ENCODE results near the gene TRIM28. TPM values are rescaled to one million over a fixed set of nuclear protein-coding genes. Genes with fewer than 3 reads are reported as not detected.

The TRIM28 gene
- total RNA-seq, 2 experiments from 2014 or later, result 488 to 571 TPM

GRCh38 chr19:58513694-58514563 lies 29.9 kb upstream of the TRIM28 start:
- Mint-ChIP-seq H3K4me1 (peaks cover 48% of the 10 kb centered on the region), H3K27ac (peak overlapping the region; percentile 88), H3K27me3 (no peaks in the 10 kb centered on the region), H3K9me3 (ENCODE audit: low read depth) (no peaks in the 10 kb centered on the region), H3K4me3 (peak overlapping the region; percentile 79), H3K36me3 (peaks cover 9% of the 10 kb centered on the region)
- CTCF ChIA-PET, result interaction anchor here (0.6 to 3.5 kb wide), 33 partner anchors 9 to 355 kb away, joined by 3 to 41 read pairs (median 4); partner anchors contain the start of genes CHMP2A, MZF1, TRIM28 and ZNF132
- ATAC-seq (peak; percentile 94), DNase-seq (peak; percentile 97)

GRCh38 chr19:58514564-58515022 lies 29.3 kb upstream of the TRIM28 start:
- CTCF ChIA-PET, result interaction anchor here (0.6 to 3.5 kb wide), 34 partner anchors 9 to 356 kb away, joined by 3 to 41 read pairs (median 4); partner anchors contain the start of genes CHMP2A, MZF1, TRIM28 and ZNF132
- peaks cover 9% of the 10 kb centered on the region for H3K36me3 Mint-ChIP-seq
- H3K27ac Mint-ChIP-seq, result peak overlapping the region; percentile 85
- peaks cover 50% of the 10 kb centered on the region for H3K4me1 Mint-ChIP-seq
- no peaks in the 10 kb centered on the region for H3K27me3 Mint-ChIP-seq
- peak overlapping the region; percentile 79 for H3K4me3 Mint-ChIP-seq
- H3K9me3 Mint-ChIP-seq (ENCODE audit: low read depth), result no peaks in the 10 kb centered on the region
- DNase-seq (no peak), ATAC-seq (no peak)

GRCh38 chr19:58515259-58515658 lies 28.6 kb upstream of the TRIM28 start:
- DNase-seq (no peak), ATAC-seq (no peak)
- Mint-ChIP-seq H3K4me3 (peak overlapping the region; percentile 4), H3K27me3 (no peaks in the 10 kb centered on the region), H3K36me3 (peaks cover 9% of the 10 kb centered on the region), H3K9me3 (ENCODE audit: low read depth) (no peaks in the 10 kb centered on the region), H3K27ac (peak overlapping the region; percentile 69), H3K4me1 (peaks cover 56% of the 10 kb centered on the region)
- CTCF ChIA-PET, result interaction anchor here (1.1 to 3.5 kb wide), 2 partner anchors 15 to 65 kb away, joined by 3 to 41 read pairs; no protein-coding TSS in a partner anchor

- Mint-ChIP-seq H3K4me1 (peaks cover 62% of the 10 kb centered on the region), H3K9me3 (ENCODE audit: low read depth) (no peaks in the 10 kb centered on the region), H3K27ac (no peak overlapping the region), H3K36me3 (peaks cover 9% of the 10 kb centered on the region), H3K27me3 (no peaks in the 10 kb centered on the region), H3K4me3 (peak overlapping the region; percentile 3)
- CTCF ChIA-PET, result interaction anchor here (0.6 to 7.7 kb wide), 2 partner anchors 13 to 62 kb away, joined by 3 to 153 read pairs; no protein-coding TSS in a partner anchor
- no peak for ATAC-seq
- no peak for DNase-seq
These were observed 27.5 kb upstream of the TRIM28 start for GRCh38 chr19:58516246-58516836.

GRCh38 chr19:58516964-58517833 lies 26.7 kb upstream of the TRIM28 start:
- Mint-ChIP-seq H3K36me3 (peaks cover 9% of the 10 kb centered on the region), H3K9me3 (ENCODE audit: low read depth) (no peaks in the 10 kb centered on the region), H3K4me1 (peaks cover 63% of the 10 kb centered on the region), H3K4me3 (no peak overlapping the region), H3K27me3 (no peaks in the 10 kb centered on the region), H3K27ac (no peak overlapping the region)
- DNase-seq (peak; percentile 40), ATAC-seq (no peak)
- CTCF ChIA-PET, result interaction anchor here (0.6 to 7.7 kb wide), 5 partner anchors 12 to 61 kb away, joined by 3 to 153 read pairs (median 30); partner anchors contain the start of gene TRIM28

- H3K4me1 Mint-ChIP-seq, result peaks cover 58% of the 10 kb centered on the region
These were observed 25.4 kb upstream of the TRIM28 start for GRCh38 chr19:58518256-58519086.

GRCh38 chr19:58519087-58519354 lies 24.8 kb upstream of the TRIM28 start:
- peaks cover 54% of the 10 kb centered on the region for H3K4me1 Mint-ChIP-seq
- H3K27me3 Mint-ChIP-seq, result no peaks in the 10 kb centered on the region
- CTCF ChIA-PET, result interaction anchor here (1.0 to 7.7 kb wide), 25 partner anchors 10 to 335 kb away, joined by 3 to 153 read pairs (median 8); partner anchors contain the start of genes CHMP2A, RPS5, TRIM28 and UBE2M
- H3K9me3 Mint-ChIP-seq (ENCODE audit: low read depth), result no peaks in the 10 kb centered on the region
- H3K27ac Mint-ChIP-seq, result peak overlapping the region; percentile 92
- peak overlapping the region; percentile 96 for H3K4me3 Mint-ChIP-seq
- peak; percentile 72 for DNase-seq
- peak; percentile 21 for ATAC-seq
- peaks cover 9% of the 10 kb centered on the region for H3K36me3 Mint-ChIP-seq

More at GRCh38 chr19:58518256-58519086, 25.4 kb upstream of the TRIM28 start:
- no peak for ATAC-seq
- peak overlapping the region; percentile 96 for H3K4me3 Mint-ChIP-seq
- peak overlapping the region; percentile 92 for H3K27ac Mint-ChIP-seq
- H3K36me3 Mint-ChIP-seq, result peaks cover 9% of the 10 kb centered on the region
- DNase-seq, result peak; percentile 51
- no peaks in the 10 kb centered on the region for H3K27me3 Mint-ChIP-seq
- CTCF ChIA-PET, result interaction anchor here (0.8 to 7.7 kb wide), 26 partner anchors 10 to 335 kb away, joined by 3 to 153 read pairs (median 8); partner anchors contain the start of genes CHMP2A, RPS5, TRIM28 and UBE2M
- no peaks in the 10 kb centered on the region for H3K9me3 Mint-ChIP-seq (ENCODE audit: low read depth)

GRCh38 chr19:58519355-58520256 lies 24.3 kb upstream of the TRIM28 start, which contains the start of gene ZBTB45:
TSS of gene ZBTB45 (minus strand) at chr19:58519810. CDS start at chr19:58517673, 2,137 bp downstream.
- DNase-seq, result peak; percentile 94
- peaks cover 50% of the 10 kb centered on the region for H3K4me1 Mint-ChIP-seq
- CTCF ChIA-PET, result interaction anchor here (0.7 to 7.7 kb wide), 39 partner anchors 9 to 838 kb away, joined by 3 to 153 read pairs (median 6); partner anchors contain the start of genes CHMP2A, MZF1, RPS5 and TRIM28
- H3K4me3 Mint-ChIP-seq, result peak within 1 kb of the TSS; percentile 96
- peaks cover 9% of the 10 kb centered on the region for H3K36me3 Mint-ChIP-seq
- ATAC-seq, result peak; percentile 84
- H3K27ac Mint-ChIP-seq, result peak within 1 kb of the TSS; percentile 92
- H3K27me3 Mint-ChIP-seq, result no peaks in the 10 kb centered on the region
- H3K9me3 Mint-ChIP-seq (ENCODE audit: low read depth), result no peaks in the 10 kb centered on the region

GRCh38 chr19:58520257-58520599 lies 23.6 kb upstream of the TRIM28 start:
- Mint-ChIP-seq H3K4me1 (peaks cover 46% of the 10 kb centered on the region), H3K27ac (peak overlapping the region; percentile 92), H3K9me3 (ENCODE audit: low read depth) (no peaks in the 10 kb centered on the region), H3K4me3 (peak overlapping the region; percentile 96), H3K36me3 (peaks cover 9% of the 10 kb centered on the region), H3K27me3 (no peaks in the 10 kb centered on the region)
- ATAC-seq (no peak), DNase-seq (no peak)
- CTCF ChIA-PET, result interaction anchor here (0.7 to 7.7 kb wide), 32 partner anchors 8 to 839 kb away, joined by 3 to 153 read pairs (median 7); partner anchors contain the start of genes CHMP2A, MZF1, RPS5 and TRIM28

- ATAC-seq (no peak), DNase-seq (no peak)
- Mint-ChIP-seq H3K27me3 (no peaks in the 10 kb centered on the region), H3K27ac (peak overlapping the region; percentile 11), H3K36me3 (peaks cover 2% of the 10 kb centered on the region), H3K4me3 (no peak overlapping the region), H3K4me1 (peaks cover 35% of the 10 kb centered on the region), H3K9me3 (ENCODE audit: low read depth) (no peaks in the 10 kb centered on the region)
- CTCF ChIA-PET, result interaction anchor here (0.8 to 7.7 kb wide), 6 partner anchors 12 to 96 kb away, joined by 3 to 153 read pairs (median 36); partner anchors contain the start of genes CHMP2A and UBE2M
These were observed 22.2 kb upstream of the TRIM28 start for GRCh38 chr19:58521651-58522050.

- CTCF ChIA-PET, result interaction anchor here (7.7 kb wide), 1 partner anchor 55 kb away, joined by 153 read pairs; no protein-coding TSS in a partner anchor
- no peak overlapping the region for H3K4me3 Mint-ChIP-seq
- DNase-seq, result no peak
- H3K27ac Mint-ChIP-seq, result no peak overlapping the region
- no peaks in the 10 kb centered on the region for H3K27me3 Mint-ChIP-seq
- peaks cover under 1% of the 10 kb centered on the region for H3K36me3 Mint-ChIP-seq
- no peak for ATAC-seq
- no peaks in the 10 kb centered on the region for H3K9me3 Mint-ChIP-seq (ENCODE audit: low read depth)
- H3K4me1 Mint-ChIP-seq, result peaks cover 27% of the 10 kb centered on the region
These were observed 21.2 kb upstream of the TRIM28 start for GRCh38 chr19:58522709-58523108.

Measured in activated CD8-positive, alpha-beta memory T cell treated with anti-CD3 and anti-CD28 coated beads, Interleukin-2, amount 10 ng/mL, durations not matched to agents 7 days and 5 days (primary cell).